ENCODE data around the gene CCDC68.

GRCh38 chr18:54957996-54958395 is 1.3 kb downstream of the CCDC68 start:
- TF ChIP-seq MYNN (CRISPR knock-in tag; IDR thresholded peaks at IDR 0.05; ENCODE audit: low read depth) (no peak), ATF2 (CRISPR knock-in tag; IDR thresholded peaks at IDR 0.05) (no peak), ZNF615 (CRISPR knock-in tag; IDR thresholded peaks at IDR 0.05; ENCODE audit: borderline replicate concordance) (no peak), ZNF282 (IDR thresholded peaks at IDR 0.05; ENCODE audit: partially characterized antibody) (no peak), RAD21 (CRISPR knock-in tag; IDR thresholded peaks at IDR 0.05) (no peak), CTCF (CRISPR knock-in tag; IDR thresholded peaks at IDR 0.05) (no peak), CEBPB (IDR thresholded peaks at IDR 0.05; ENCODE audit: borderline replicate concordance, low read depth, low read length) (no peak), ZBTB4 (CRISPR knock-in tag; IDR thresholded peaks at IDR 0.05; ENCODE audit: borderline replicate concordance) (no peak), POGZ (CRISPR knock-in tag; IDR thresholded peaks at IDR 0.05) (no peak)

Measured in HepG2 (cell line).